Mesothelial cell of epicardium (in vitro differentiated cells): ENCODE results near the gene TSPAN15. TPM values are rescaled to one million over a fixed set of nuclear protein-coding genes. Genes with fewer than 3 reads are reported as not detected.

Source experiments
- DNase-seq, 2 experiments: peaks; one replicate each; pipeline ENCODE4 v3.0.0; 2021; ENCODE audit warnings: low spot score in 2 of 2; ENCODE audit not compliant: unreplicated experiment in 2 of 2
- H3K27ac Mint-ChIP-seq: 2 replicates; pipeline ENCODE4 v1.8.0; 2021; ENCODE audit warnings: mixed read lengths
- H3K27me3 Mint-ChIP-seq: 2 replicates; pipeline ENCODE4 v1.8.0; 2021; ENCODE audit warnings: low read depth, mixed read lengths
- H3K36me3 Mint-ChIP-seq: 2 replicates; pipeline ENCODE4 v1.8.0; 2021; ENCODE audit warnings: mixed read lengths
- H3K4me1 Mint-ChIP-seq: 2 replicates; pipeline ENCODE4 v1.8.0; 2021; ENCODE audit warnings: mixed read lengths
- H3K4me3 Mint-ChIP-seq: 2 replicates; pipeline ENCODE4 v1.8.0; 2021; ENCODE audit warnings: mild to moderate bottlenecking, moderate library complexity, mixed read lengths
- H3K9me3 Mint-ChIP-seq: 2 replicates; pipeline ENCODE4 v1.8.0; 2021; ENCODE audit warnings: mixed read lengths
- total RNA-seq: library from RNA; stranded (reverse); gene quantifications from 3 replicates; pipeline ENCODE4 v1.2.1, GENCODE V29; 2021
- TF ChIP-seq, protein P1 (sequence below): fragments of 200-600 bp; sonication (generic); IDR thresholded peaks from one replicate; pipeline ENCODE4 v1.5.0; 2021; ENCODE audit warnings: antibody characterized with exemption; ENCODE audit not compliant: unreplicated experiment

TSPAN15 gene
- total RNA-seq, 1 donor from 2014 or later = 17.7 TPM

DNA sequence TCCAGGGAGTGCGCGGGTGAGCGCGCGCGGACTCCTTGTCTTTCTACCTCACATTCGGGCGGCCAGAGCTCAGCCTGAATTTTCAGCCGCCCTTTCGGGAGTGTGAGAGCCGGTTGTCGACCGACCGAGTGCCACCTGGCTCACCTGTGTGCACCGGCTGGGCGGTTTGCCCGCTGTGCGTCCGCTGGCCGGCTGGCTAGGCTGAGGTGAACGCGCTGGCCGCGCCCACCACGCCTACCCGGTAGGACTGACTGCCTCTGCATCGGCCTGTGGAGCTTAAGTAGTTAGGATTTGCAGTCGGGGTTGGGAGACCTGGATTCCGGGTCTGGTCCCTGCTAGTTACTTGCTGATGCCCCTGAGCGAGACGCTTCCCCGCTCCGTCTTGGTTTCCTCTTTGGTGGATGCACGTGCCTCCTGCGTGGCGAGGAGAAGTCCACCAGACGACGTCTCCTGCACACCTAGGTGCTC lies 553 bp downstream of the TSPAN15 start:
- peaks cover 8% of the 10 kb centered on the region for H3K27me3 Mint-ChIP-seq
- H3K9me3 Mint-ChIP-seq = no peaks in the 10 kb centered on the region
- DNase-seq = peak in 1 of 2 experiments; percentile 59
- H3K4me1 Mint-ChIP-seq = peaks cover 5% of the 10 kb centered on the region
- H3K36me3 Mint-ChIP-seq = no peaks in the 10 kb centered on the region
- no peak overlapping the region for H3K27ac Mint-ChIP-seq
- peak overlapping the region; percentile 90 for H3K4me3 Mint-ChIP-seq
- TF ChIP-seq, protein P1, sequence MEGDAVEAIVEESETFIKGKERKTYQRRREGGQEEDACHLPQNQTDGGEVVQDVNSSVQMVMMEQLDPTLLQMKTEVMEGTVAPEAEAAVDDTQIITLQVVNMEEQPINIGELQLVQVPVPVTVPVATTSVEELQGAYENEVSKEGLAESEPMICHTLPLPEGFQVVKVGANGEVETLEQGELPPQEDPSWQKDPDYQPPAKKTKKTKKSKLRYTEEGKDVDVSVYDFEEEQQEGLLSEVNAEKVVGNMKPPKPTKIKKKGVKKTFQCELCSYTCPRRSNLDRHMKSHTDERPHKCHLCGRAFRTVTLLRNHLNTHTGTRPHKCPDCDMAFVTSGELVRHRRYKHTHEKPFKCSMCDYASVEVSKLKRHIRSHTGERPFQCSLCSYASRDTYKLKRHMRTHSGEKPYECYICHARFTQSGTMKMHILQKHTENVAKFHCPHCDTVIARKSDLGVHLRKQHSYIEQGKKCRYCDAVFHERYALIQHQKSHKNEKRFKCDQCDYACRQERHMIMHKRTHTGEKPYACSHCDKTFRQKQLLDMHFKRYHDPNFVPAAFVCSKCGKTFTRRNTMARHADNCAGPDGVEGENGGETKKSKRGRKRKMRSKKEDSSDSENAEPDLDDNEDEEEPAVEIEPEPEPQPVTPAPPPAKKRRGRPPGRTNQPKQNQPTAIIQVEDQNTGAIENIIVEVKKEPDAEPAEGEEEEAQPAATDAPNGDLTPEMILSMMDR = no peak

DNA sequence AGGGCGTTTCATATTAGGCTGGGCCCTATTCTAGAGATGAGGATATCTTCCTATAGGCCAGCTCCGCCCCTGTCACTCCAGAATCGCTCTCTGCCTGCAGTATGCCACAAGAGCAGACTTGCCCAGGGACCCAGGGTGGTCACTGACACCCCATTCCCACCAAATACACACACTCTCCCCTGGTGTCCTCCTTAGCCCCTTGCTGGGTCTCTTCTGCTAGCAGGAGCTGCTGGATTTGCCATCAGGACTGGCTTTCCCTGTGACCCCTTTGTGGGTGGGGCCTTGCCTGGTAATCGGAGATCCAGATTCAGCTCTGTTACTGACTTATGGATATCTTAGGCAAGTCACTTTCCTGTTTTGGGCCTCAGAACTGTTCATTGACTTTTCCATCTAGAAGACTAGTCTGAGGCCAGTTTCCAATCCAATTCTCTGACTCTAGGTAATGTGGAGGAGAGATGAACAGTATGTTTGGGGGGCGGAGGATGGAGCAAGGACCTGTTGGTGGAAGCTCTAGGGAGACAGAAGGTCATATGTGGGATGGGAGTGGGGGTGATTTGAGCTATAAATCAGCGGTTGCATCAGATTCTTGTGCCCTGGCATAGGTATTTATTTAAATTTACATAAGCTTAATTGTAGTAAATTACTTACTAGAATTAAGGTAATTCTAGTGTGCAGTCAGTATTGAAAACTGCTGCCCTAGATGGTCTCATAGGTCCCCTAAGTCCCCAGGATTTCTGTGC lies 1.6 kb downstream of the TSPAN15 start:
- no peaks in the 10 kb centered on the region for H3K9me3 Mint-ChIP-seq
- peaks cover 5% of the 10 kb centered on the region for H3K4me1 Mint-ChIP-seq
- DNase-seq = no peak
- TF ChIP-seq, protein P1 = no peak
- H3K27ac Mint-ChIP-seq = no peak overlapping the region
- peaks cover 8% of the 10 kb centered on the region for H3K27me3 Mint-ChIP-seq
- H3K36me3 Mint-ChIP-seq = no peaks in the 10 kb centered on the region
- H3K4me3 Mint-ChIP-seq = peak overlapping the region; percentile 90

DNA sequence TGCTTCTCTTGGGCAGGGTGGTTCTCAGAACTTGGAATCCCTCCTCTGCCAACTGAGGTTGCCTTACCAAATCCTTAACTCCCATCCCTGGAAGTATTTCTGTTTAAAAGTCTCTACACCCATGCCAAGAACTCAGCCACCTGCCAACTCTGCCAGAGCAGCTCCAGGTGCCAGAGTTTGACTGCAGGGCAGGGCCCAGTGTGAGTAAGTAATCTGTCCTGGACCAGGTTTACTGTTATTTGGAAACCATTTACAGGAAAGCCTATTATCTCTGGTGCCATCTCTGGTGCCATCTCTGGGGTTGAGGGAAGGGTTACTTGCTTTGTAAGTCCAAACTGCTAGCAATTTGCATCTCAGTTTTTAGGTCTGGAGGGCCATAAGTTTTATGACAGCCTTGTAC lies 2.5 kb downstream of the TSPAN15 start:
- no peak for DNase-seq
- TF ChIP-seq, protein P1 = no peak
- Mint-ChIP-seq H3K4me1 (peaks cover 10% of the 10 kb centered on the region), H3K9me3 (no peaks in the 10 kb centered on the region), H3K4me3 (no peak overlapping the region), H3K36me3 (no peaks in the 10 kb centered on the region), H3K27ac (no peak overlapping the region), H3K27me3 (peaks cover 8% of the 10 kb centered on the region)

DNA sequence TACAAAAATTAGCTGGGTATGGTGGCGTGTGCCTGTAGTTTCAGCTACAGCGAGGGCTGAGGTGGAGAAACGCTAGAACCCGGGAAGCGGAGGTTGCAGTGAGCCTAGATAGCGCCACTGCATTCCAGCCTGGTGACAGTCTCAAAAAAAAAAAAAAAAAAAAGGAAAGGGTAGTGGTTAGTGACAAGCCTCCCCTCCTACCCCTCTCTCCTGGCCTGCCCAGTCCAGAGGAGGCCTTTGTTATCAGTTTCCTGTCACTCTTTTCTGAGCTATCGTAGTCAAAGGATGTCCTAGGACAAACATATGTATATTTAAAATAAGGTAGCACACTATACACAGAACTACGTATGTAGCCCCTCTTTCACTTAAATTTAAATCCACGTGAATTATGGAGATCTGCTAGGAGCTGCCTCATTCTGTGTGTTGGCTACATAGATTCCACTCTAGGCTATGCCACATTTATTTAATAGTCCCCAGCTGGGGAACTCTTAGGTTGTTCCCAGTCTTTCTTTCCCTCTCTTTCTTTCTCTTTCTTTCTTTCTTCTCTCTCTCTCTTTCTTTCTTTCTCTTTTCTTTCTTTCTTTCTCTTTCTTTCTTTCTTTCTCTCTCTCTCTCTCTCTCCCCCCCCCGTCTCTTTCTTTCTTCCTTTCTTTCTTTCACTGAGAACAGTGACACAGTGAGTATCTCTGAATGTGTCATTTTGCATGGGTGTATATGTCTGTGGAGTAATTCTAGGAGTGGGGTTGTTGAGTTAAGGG lies 3.9 kb downstream of the TSPAN15 start:
- H3K4me3 Mint-ChIP-seq = no peak overlapping the region
- TF ChIP-seq, protein P1 = no peak
- DNase-seq = no peak
- no peaks in the 10 kb centered on the region for H3K9me3 Mint-ChIP-seq
- H3K4me1 Mint-ChIP-seq = peaks cover 11% of the 10 kb centered on the region
- H3K27ac Mint-ChIP-seq = no peak overlapping the region
- H3K36me3 Mint-ChIP-seq = no peaks in the 10 kb centered on the region
- H3K27me3 Mint-ChIP-seq = peaks cover 8% of the 10 kb centered on the region

DNA sequence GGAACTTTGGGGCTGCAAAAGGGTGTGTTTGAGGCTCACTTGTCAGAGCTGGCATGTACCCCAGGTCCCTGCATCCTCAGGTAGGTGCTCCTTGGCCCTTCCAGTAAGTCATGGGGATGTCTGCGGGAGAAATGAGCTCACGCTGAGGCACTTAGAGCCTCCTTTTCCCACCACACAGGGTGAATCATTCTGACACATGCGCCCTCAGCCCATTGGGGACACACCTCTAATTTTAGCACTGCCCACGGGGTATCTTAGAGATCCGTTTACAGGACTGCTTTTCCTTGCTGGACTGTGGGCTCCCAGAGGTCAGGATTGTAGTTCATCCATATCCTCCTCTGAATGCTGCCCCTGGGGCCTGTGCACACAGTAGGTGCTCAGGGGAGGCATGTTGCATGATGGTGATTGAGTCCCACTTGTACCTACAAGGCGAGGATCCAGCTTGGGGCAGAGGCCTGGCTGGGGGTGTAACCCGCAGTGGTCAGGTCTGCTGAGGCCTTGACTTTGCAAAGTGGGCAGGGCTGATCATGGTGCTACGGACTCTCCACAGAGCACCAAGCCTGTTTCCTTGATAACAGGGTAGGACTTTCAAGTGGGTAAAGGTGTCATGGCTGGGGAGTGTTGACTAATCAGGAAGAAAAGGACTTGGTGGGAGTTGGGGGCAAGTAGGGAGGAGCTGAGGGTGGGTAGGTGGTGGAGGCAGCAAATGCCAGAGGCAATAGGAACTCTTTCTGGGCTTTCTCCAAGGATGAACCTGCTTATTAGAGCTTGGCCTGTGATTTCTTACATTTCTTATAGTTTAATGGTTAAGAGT lies 5.8 kb downstream of the TSPAN15 start:
- Mint-ChIP-seq H3K36me3 (no peaks in the 10 kb centered on the region), H3K9me3 (no peaks in the 10 kb centered on the region), H3K4me3 (no peak overlapping the region), H3K27ac (no peak overlapping the region), H3K27me3 (peaks cover 6% of the 10 kb centered on the region), H3K4me1 (peaks cover 6% of the 10 kb centered on the region)
- no peak for DNase-seq
- TF ChIP-seq, protein P1 = no peak
